Liver (tissue), 9 donors: ENCODE data around the gene DGCR8. TPM values are rescaled to one million over a fixed set of nuclear protein-coding genes. Genes with fewer than 3 reads are reported as not detected.
"Not testable (repeated sequence)": the region's sequence is repeated elsewhere in the genome, so short reads cannot be mapped to it uniquely, and the experiment has no call there.

ENCODE experiments used
- DNase-seq: peaks from one replicate; pipeline ENCODE4 v3.0.0-alpha.2; 2017; ENCODE audit warnings: low spot score
- H3K27ac ChIP-seq, 2 donors: one replicate each; pipeline ENCODE4 v1.7.0; 2013; ENCODE audit warnings: inconsistent platforms in 2 of 2, low read length in 2 of 2, control low read depth in 1 of 2, low read depth in 1 of 2, mild to moderate bottlenecking in 1 of 2
- H3K27me3 ChIP-seq, 4 donors: one replicate each; pipeline versions ENCODE4 v1.6.1 to v1.7.0; 2013; ENCODE audit warnings: low read length in 3 of 4, inconsistent platforms in 1 of 4, mild to moderate bottlenecking in 1 of 4, moderate library complexity in 1 of 4; ENCODE audit not compliant: control insufficient read depth in 4 of 4, insufficient read depth in 4 of 4
- H3K36me3 ChIP-seq, 4 donors: one replicate each; pipeline versions ENCODE4 v1.6.1 to v1.7.0; 2013; ENCODE audit warnings: low read length in 3 of 4, mild to moderate bottlenecking in 3 of 4, low read depth in 1 of 4, moderate library complexity in 1 of 4; ENCODE audit not compliant: control insufficient read depth in 4 of 4, insufficient read depth in 3 of 4
- H3K4me1 ChIP-seq, 4 donors: one replicate each; pipeline versions ENCODE4 v1.6.1 to v1.7.0; 2013; ENCODE audit warnings: low read length in 3 of 4, mild to moderate bottlenecking in 3 of 4, moderate library complexity in 1 of 4; ENCODE audit not compliant: control insufficient read depth in 4 of 4, insufficient read depth in 4 of 4
- H3K4me3 ChIP-seq, 3 donors: one replicate each; pipeline versions ENCODE4 v1.6.1 to v1.7.0; 2013; ENCODE audit warnings: low read length in 3 of 3, control low read depth in 1 of 3, low read depth in 1 of 3, mild to moderate bottlenecking in 1 of 3
- H3K9ac ChIP-seq, 2 donors: one replicate each; pipeline ENCODE4 v1.7.0; 2013; ENCODE audit warnings: low read length in 2 of 2, mild to moderate bottlenecking in 2 of 2, moderate library complexity in 2 of 2, control low read depth in 1 of 2, low read depth in 1 of 2
- H3K9me3 ChIP-seq, 4 donors: one replicate each; pipeline versions ENCODE4 v1.6.1 to v1.7.0; 2013; ENCODE audit warnings: low read length in 3 of 4; ENCODE audit not compliant: control insufficient read depth in 4 of 4
- ATF3 ChIP-seq: IDR thresholded peaks from 2 replicates; pipeline ENCODE4 v1.6.1; 2016; ENCODE audit warnings: antibody characterized with exemption
- EGR1 ChIP-seq, 2 donors: IDR thresholded peaks; 2 replicates each; pipeline ENCODE4 v1.6.1; 2016 to 2018; ENCODE audit warnings: antibody characterized with exemption in 2 of 2, low read depth in 2 of 2
- FOXA1 ChIP-seq: IDR thresholded peaks from 2 replicates; pipeline ENCODE4 v1.6.1; 2016; ENCODE audit warnings: antibody characterized with exemption
- FOXA2 ChIP-seq: IDR thresholded peaks from 2 replicates; pipeline ENCODE4 v1.6.1; 2016; ENCODE audit warnings: antibody characterized with exemption
- GABPA ChIP-seq, 2 donors: IDR thresholded peaks in 1 of 2; conservative IDR thresholded peaks in 1 of 2; 2 replicates each; pipeline ENCODE4 v1.6.1; 2016; ENCODE audit warnings: antibody characterized with exemption in 2 of 2, mild to moderate bottlenecking in 1 of 2, moderate library complexity in 1 of 2
- JUND ChIP-seq, 2 donors: IDR thresholded peaks; 2 replicates each; pipeline ENCODE4 v1.6.1; 2016; ENCODE audit warnings: antibody characterized with exemption in 2 of 2
- MAX ChIP-seq: IDR thresholded peaks from 2 replicates; pipeline ENCODE4 v1.6.1; 2016; ENCODE audit warnings: antibody characterized with exemption
- NR2F2 ChIP-seq: IDR thresholded peaks from 2 replicates; pipeline ENCODE4 v1.6.1; 2016; ENCODE audit warnings: antibody characterized with exemption
- REST ChIP-seq: IDR thresholded peaks from 2 replicates; pipeline ENCODE4 v1.6.1; 2016; ENCODE audit warnings: antibody characterized with exemption, mild to moderate bottlenecking
- RXRA ChIP-seq, 2 donors: IDR thresholded peaks; 2 replicates each; pipeline ENCODE4 v1.6.1; 2017 to 2018; ENCODE audit warnings: antibody characterized with exemption in 2 of 2, mild to moderate bottlenecking in 1 of 2
- SP1 ChIP-seq: IDR thresholded peaks from 2 replicates; pipeline ENCODE4 v1.6.1; 2018; ENCODE audit warnings: antibody characterized with exemption, mild to moderate bottlenecking
- TAF1 ChIP-seq: conservative IDR thresholded peaks from 2 replicates; pipeline ENCODE4 v1.6.1; 2016; ENCODE audit warnings: antibody characterized with exemption, mild to moderate bottlenecking
- ZBTB33 ChIP-seq: IDR thresholded peaks from 2 replicates; pipeline ENCODE4 v1.6.1; 2016; ENCODE audit warnings: antibody characterized with exemption
- WGBS: extraction: QIAGEN DNeasy Blood & Tissue Kit; methylation state at CpG from one replicate; pipeline ENCODE4 v1.1.7; 2013; 5-methylcytosine and 5-hydroxymethylcytosine counted together
- polyA plus RNA-seq, 2 donors: library from polyadenylated mRNA; stranded (reverse) in 1 of 2; unstranded in 1 of 2; fragments of 200-250 nt in 1 of 2; fragments of >200 nt in 1 of 2; fragmentation: Nextera tagmentation in 1 of 2; extraction: Ambion mirVana in 1 of 2; gene quantifications; one replicate each; pipeline versions ENCODE4 v1.2.1 to v1.2.3, GENCODE V29; 2013 to 2015
- total RNA-seq, 2 donors: library from RNA; depleted of rRNA; stranded (reverse); fragments of >200 nt; gene quantifications; one replicate each; pipeline ENCODE4 v1.2.3, GENCODE V29; 2014
- donor health status: healthy.
- donor health status: healthy.
- donor health status: healthy.
- donor health status: healthy.
- donor health status: healthy.

DGCR8 gene
- total and polyA plus RNA-seq, 4 donors = 7.9 to 27.1 (median 15.8) TPM

GRCh38 chr22:20158391-20159036 lies 78.5 kb downstream of the DGCR8 start (continued):
- TF ChIP-seq REST (no peak), FOXA2 (no peak), RXRA (IDR thresholded peaks at IDR 0.05) (no peak), MAX (no peak), ATF3 (no peak), TAF1 (no peak)

- Histone ChIP-seq H3K4me1 (no peaks in the 10 kb centered on the region), H3K9ac (no peak overlapping the region), H3K4me3 (no peak overlapping the region), H3K9me3 (no peaks in the 10 kb centered on the region), H3K27ac (no peak overlapping the region), H3K36me3 (no peaks in the 10 kb centered on the region), H3K27me3 (no peaks in the 10 kb centered on the region)
- DNase-seq = no peak
- 62% methylated on average over 9 of the region's 9 CpGs for WGBS
- TF ChIP-seq ATF3 (no peak), SP1 (no peak), EGR1 (IDR thresholded peaks at IDR 0.05; ENCODE audit: low read depth in 2 of 2) (no peak)
Measured at GRCh38 chr22:20159076-20159475, 79.0 kb downstream of the DGCR8 start.

GRCh38 chr22:20159531-20159930 lies 79.5 kb downstream of the DGCR8 start:
- H3K4me3 ChIP-seq, H3K27me3 ChIP-seq, DNase-seq, H3K36me3 ChIP-seq, H3K9me3 ChIP-seq, H3K9ac ChIP-seq, H3K27ac ChIP-seq, H3K4me1 ChIP-seq: not testable (repeated sequence)
- 86% methylated on average over 13 of the region's 14 CpGs for WGBS

- no peaks in the 10 kb centered on the region for H3K36me3 ChIP-seq
- 86% methylated on average over 10 of the region's 10 CpGs for WGBS
- DNase-seq = no peak
Measured at GRCh38 chr22:20160041-20160440, 80.0 kb downstream of the DGCR8 start.

More at GRCh38 chr22:20160041-20160440, 80.0 kb downstream of the DGCR8 start:
- Histone ChIP-seq H3K27me3 (no peaks in the 10 kb centered on the region), H3K9ac (no peak overlapping the region), H3K9me3 (no peaks in the 10 kb centered on the region), H3K27ac (no peak overlapping the region), H3K4me3 (no peak overlapping the region), H3K4me1 (no peaks in the 10 kb centered on the region)
- TF ChIP-seq REST = no peak
- no peak for TF ChIP-seq RXRA (IDR thresholded peaks at IDR 0.05)
- TF ChIP-seq FOXA2 = no peak
- no peak for TF ChIP-seq GABPA (IDR thresholded peaks at IDR 0.05 in 1 of 2, conservative IDR thresholded peaks at IDR 0.05 in 1 of 2)
- no peak for TF ChIP-seq JUND (IDR thresholded peaks at IDR 0.05)
- no peak for TF ChIP-seq ATF3
- no peak for TF ChIP-seq ZBTB33
- TF ChIP-seq NR2F2 = no peak
- TF ChIP-seq EGR1 (IDR thresholded peaks at IDR 0.05; ENCODE audit: low read depth in 2 of 2) = no peak
- TF ChIP-seq TAF1 = no peak
- TF ChIP-seq FOXA1 = no peak
